Amygdala (tissue), 56 donors: Measurements from ENCODE around the gene ZNF677.

Experiments used
- DNase-seq, 56 donors: peaks; one replicate each; lab custom pipeline; 2025; lab: John Stamatoyannopoulos, UW

ZNF677 gene

DNA sequence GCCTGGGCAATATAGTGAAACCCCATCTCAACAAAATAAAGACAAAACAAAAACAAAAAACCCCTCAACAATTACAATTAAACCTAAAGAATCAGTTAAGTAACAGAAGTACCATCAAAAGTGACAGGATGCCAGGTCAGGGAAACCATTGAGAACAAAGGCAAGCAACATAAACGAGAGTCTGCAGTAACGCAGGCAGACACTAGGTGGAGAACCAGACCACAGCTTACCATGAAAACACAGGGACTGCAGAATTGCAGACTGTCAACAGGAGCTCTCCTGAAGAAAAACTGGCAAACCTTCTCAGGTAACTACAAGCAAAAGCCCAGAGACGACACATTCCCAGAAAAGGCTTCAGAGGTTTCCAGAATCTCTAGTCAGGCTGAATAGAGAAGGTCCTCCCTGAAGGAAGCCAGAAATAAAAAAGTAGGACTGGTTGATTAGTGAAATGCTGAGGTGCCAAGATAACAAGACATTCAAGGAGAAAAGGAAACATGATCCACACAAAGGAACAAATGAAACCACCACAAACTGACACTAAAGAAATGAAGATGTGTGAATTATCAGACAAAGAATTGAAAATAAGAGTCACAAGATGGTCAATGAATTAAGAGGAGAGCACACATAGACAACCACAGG is 59.3 kb downstream of the ZNF677 start:
- DNase-seq: peak in 51 of 56 donors; percentile 4 to 89 (median 51)

DNA sequence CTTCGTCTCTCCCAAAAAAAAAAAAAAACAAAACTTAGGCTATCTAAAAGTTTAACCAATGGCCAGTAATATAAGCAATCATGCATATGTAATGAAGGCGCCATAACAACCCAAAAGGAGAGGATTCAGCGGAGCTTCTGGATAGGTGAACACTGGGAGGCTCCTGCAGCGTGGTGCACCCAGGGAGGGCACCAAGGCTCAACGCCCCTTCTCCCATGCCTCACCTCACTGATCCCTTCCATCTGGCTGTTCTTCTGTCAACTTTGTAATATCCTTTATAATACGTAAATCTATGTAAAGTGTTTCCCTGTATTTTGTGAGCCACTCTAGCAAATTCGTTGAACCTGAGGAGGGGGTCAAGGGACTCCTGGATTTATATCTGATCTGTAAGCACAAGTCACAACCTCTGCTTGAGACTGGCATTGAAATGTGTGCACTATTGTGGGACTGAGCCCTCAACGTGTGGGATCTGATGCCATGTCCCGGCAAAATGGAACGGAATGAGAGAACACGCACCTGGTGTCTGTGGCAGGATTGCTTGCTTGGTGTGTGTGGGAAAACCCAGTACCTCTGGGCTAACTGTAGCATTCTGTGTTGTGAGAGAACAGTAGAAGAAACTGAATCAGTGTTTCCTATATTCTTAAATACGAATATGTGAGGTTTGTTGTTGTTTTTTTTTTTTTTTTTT is 61.0 kb downstream of the ZNF677 start:
- no peak for DNase-seq

DNA sequence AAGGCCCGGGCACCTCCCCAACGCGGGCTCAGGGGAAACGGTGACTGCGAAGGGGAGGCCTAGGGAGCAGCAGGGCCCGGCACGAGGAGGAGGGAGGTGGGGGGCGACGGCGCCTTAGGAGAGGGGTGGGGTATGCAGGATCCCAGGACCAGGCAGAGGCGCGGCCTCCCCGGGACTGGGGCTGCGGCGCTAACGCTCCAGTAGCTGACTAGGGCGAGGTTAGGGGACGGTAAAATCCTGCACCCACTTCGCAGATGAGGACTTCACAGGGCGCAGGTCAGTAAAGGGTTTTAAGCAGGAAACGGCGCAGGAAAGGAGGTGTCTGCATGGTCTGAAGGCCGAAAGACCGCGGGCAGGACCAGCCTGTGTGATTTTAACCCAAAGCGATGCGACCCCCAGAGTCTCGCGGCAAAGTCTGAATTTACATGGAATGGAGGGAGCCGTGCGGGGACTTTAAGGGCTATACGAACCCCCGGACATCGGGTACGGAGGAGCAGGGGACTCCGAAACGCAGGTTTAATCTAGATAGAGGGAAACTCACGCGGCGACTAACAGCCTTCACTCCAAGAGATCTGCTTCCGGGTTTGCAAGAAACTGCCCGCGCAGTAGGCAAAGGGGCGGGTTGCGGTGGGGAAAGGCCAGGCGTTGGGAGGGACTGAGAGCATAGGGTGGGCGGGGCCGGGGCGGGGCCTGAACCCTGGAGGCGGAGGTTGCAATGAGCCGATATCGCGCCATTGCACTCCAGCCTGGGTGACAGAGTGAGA is 61.7 kb downstream of the ZNF677 start, which contains the start of gene ZNF665:
ZNF665 (minus strand) TSS at position 588 of the 764 bp plus-strand sequence. CDS start 10,460 bp downstream, outside the sequence.
- DNase-seq: peak in 55 of 56 donors; percentile 24 to 92 (median 80)

DNA sequence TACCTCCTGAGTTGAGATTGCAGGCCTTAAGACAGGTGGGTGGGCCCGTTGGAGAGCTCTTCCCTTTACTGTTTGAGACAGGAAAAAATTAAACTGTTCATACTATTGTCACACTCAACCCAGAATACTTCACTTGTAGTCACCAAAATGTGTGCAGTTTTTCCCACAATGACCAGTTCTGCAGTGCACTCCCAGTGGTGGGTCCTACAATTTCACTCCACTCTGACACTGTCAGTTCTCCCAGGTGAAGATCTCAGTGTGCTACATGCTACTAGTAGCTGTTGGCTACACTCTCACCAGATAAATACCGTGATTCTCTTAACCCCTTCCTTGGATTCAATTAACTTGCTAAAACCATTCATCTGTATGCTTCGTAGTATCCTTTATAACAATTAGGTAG is 64.4 kb downstream of the ZNF677 start:
- no peak for DNase-seq

DNA sequence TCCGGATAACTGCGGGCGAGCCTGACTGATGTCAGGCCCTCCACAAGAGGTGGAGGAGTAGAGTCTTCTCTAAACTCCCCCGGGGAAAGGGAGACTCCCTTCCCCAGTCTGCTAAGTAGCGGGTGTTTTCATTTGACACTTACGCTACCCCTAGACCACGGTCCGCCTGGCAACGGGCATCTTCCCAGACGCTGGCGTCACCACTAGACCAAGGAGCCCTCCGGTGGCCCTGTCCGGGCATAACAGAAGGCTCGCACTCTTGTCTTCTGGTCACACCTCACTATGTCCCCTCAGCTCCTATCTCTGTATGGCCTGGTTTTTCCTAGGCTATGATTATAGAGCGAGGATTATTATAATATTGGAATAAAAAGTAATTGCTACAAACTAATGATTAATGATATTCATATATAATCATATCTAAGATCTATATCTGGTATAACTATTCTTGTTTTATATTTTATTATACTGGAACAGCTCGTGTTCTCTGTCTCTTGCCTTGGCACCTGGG is 64.9 kb downstream of the ZNF677 start:
- peak in 6 of 56 donors; percentile 2 to 38 (median 12) for DNase-seq
